Activated CD4-positive, CD25-positive, alpha-beta regulatory T cell treated with anti-CD3 and anti-CD28 coated beads, Interleukin-2, amount 50 U/mL, for 72 hours (primary cell): ENCODE measurements around the gene C1QTNF4.

Experiments
- DNase-seq: peaks from one replicate; pipeline ENCODE4 v3.0.0; 2021

C1QTNF4 gene

DNA sequence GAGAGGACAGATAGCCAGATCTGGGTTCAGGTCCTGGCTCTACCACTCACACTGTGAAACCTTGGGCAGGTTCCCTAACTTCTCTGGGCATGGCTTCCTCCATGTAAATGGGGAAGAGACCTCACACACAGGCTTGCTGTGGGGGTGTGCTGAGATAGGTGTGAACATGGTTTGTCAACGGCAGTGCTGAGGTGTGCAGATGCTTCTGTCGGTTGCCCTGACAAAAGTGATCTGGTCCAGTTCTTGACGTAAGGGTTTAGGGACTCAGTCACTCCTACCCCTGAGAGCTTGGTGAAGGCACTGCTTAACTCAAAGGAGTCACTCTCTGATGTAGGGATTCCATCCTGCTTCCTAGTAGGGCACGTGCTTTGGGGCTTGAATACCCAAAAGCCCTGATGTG lies 2.0 kb downstream of the C1QTNF4 start:
- DNase-seq = no peak

DNA sequence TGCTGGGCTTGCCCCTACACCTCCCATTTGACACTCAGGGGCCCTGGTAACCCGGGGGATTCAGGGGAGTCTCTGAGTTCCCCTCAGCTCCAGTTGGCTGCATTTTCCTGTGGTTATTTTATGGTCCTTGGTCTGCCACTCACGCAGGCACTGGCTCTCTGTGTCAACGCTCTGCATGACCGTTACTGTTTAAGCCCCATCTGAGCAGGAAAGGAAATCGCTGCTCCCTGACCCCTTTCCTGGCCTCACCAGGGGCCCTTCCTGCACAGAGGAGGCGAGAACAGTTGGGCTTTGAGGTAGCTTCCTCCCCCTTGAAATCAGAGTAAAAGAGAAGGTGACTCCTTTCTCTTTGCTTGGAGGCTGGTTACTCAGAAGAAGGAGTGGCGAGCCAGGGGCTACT lies 2.4 kb downstream of the C1QTNF4 start:
- no peak for DNase-seq

GRCh38 chr11:47589977-47590861 lies 4.0 kb downstream of the C1QTNF4 start:
- DNase-seq = no peak

GRCh38 chr11:47589584-47589976 lies 4.6 kb downstream of the C1QTNF4 start:
- no peak for DNase-seq

- DNase-seq = no peak
Measured at GRCh38 chr11:47589118-47589517, 5.1 kb downstream of the C1QTNF4 start.

GRCh38 chr11:47587723-47588326 lies 6.4 kb downstream of the C1QTNF4 start:
- DNase-seq = no peak

GRCh38 chr11:47587039-47587716 lies 7.0 kb downstream of the C1QTNF4 start:
- no peak for DNase-seq

DNA sequence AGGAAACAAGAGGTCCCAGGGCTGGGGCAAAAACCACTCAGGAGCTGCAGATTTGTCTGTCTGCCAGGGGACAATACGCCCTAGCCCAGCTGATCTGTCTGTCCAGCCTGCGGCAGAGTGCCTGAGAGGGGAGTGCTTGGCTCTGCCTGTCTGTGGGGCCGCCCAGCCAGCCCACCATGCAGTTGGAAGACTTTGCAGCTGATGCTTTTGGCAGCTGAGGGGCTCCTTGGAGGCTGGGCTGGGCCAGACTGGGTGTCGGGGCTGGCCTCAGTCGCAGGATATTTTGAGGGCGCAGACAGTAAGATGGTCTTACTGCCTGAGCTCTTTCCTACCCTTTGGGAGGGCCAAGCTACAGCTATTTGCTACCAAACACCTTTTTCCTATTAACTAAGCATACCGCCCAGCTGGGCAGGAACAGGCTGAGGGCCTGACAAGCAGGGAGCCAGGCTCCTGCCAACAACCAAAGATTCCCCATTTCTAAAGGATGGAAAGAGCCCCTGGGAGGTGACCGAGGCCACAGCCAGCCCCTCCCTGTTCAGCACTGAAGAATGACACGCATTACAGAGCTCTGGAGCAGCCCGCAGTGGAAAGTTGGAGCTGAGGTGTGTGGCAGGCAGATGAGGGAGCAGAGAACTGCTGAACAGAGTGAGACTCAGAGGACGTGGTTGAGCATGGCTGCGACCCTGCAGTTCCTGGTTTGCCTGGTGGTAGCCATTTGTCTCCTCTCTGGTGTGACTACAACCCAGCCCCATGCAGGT lies 7.9 kb downstream of the C1QTNF4 start, which contains the start of gene FAM180B:
Gene FAM180B, plus strand, starts transcription at position 581 of the 758 bp plus-strand sequence. Its CDS starts 91 bp downstream, at position 672.
- DNase-seq = no peak

- DNase-seq = no peak
Measured at GRCh38 chr11:47583844-47584243, 10.4 kb downstream of the C1QTNF4 start.

DNA sequence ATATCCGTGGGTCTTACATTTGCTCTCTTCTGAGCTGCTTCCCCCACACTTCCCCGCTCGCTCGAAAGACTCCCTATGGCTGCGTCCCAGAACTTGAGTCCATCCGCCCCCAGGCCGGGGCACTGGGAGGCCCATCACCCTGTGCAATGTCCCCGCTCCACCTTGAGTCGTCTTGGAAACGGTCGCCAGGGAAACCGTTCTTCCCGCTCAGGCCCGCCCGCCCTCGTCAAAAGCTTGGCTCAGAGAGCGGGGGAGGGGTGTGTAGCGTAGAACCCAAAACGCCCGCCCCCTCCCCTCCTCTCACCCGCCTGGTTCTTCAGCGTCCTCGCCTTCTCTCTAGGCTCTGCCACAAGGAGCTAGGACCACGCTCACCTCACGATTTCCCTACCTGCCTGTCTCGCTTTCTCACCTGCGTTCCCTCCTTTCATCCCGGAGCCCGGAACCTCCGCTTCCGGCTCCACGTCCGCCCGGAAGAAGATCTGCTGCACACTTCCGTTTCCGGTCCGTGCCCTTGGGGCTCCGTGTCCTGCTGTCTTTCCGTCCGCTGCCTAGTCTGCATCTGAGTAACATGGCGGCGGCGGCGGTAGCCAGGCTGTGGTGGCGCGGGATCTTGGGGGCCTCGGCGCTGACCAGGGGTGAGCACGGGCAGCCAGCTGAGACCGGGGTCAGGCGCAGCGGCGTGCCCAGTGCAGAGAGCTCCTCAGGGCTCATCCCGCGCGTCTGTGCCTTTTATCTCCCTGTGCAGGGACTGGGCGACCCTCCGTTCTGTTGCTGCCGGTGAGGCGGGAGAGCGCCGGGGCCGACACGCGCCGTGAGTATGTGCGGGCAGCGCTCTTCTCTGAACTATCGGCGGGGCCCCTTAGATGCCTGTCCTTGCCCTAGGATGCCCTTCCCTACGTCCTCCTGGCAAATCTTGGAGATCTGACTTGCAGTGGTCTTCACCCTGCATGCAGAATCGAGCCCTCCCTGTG lies 15.4 kb downstream of the C1QTNF4 start, which contains the start of the genes KBTBD4 and NDUFS3:
Gene KBTBD4, minus strand, starts transcription at position 447 of the 971 bp plus-strand sequence. Its CDS starts 19 bp downstream, at position 428.
Gene NDUFS3, plus strand, starts transcription at position 551 of the 971 bp plus-strand sequence. Its CDS starts 18 bp downstream, at position 569.
- DNase-seq = peak; percentile 91

GRCh38 chr11:47577460-47578041 lies 16.7 kb downstream of the C1QTNF4 start:
- DNase-seq = no peak

- DNase-seq = no peak
Measured at GRCh38 chr11:47573321-47573720, 20.9 kb downstream of the C1QTNF4 start.

GRCh38 chr11:47572715-47573255 lies 21.4 kb downstream of the C1QTNF4 start:
- DNase-seq = no peak

DNA sequence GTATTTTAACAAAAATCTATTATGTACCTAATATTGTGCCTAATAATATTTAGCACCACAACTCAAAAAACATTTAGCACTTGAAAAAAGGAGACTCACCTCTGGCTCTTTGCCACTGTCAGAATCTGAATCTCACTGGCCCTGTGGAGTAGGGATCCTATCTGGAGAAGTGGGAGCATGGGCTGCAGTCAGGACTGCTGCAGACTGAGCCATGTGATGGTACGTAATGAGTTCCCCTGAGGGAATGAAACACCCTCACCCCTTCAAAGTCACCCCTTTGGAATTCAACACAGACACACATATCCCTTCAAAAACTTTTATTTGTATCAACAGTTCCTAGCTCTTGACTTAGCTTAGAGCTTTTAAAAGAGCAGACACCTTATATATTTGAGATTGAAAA lies 22.3 kb downstream of the C1QTNF4 start:
- DNase-seq = no peak

GRCh38 chr11:47571357-47571729 lies 22.9 kb downstream of the C1QTNF4 start:
- DNase-seq = no peak

DNA sequence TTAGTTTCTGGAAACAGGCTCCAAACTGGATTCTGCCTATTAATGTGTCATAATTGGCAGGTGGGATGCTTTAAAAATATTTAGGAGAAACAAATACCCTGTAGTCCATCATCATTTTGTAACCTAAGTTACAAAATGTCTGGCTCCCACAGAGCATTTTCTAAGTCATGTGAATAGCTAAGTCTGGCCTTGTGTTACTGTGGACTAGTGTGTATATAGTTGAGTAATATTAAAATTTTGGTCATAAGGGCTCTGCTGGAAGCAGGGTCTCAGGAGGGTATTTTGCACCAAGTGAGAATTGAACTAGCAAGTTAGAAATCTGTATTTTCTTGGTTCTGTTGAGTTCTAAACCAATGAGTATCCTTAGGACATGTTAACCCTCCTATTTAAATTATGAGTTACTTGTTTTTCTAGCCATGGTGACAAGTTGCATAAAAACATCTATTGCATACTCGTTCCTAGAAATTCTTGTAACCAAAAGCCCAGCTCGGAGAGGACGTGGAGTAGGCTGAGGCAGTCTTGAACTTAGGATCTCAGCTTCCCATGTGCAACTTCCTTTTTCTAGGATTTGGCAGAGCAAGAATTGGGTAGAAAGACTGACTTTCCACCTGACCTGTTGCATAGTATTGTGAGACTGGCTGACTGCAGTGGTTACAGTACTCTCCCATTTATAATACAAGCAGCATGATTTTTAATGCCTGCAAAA lies 23.4 kb downstream of the C1QTNF4 start:
- DNase-seq = no peak

- DNase-seq = no peak
Measured at GRCh38 chr11:47569646-47570045, 24.6 kb downstream of the C1QTNF4 start.

DNA sequence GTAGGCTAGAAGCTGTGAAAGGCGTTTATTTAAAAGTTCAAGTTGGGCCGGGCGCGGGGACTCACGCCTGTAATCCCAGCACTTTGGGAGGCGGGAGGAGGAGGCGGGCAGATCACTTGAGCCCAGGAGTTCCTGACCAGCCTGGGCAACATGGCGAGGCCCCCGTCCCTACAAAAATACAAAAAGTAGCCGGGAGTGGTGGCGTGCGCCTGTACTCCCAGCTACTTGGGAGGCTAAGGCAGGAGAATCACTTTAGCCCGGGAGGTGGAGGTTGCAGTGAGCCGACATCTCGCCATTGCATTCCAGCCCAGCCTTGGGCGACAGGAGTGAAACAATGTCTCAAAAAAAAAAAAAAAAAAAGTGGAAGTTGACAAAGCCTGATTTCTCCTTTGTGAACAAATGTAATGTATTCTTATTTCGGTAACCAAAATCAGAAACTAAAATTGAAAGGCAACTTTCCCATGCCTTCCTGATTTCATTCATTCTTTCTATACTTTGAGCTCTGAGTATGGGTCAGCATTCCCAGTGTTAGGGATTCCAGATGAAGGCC lies 28.0 kb downstream of the C1QTNF4 start:
- no peak for DNase-seq

DNA sequence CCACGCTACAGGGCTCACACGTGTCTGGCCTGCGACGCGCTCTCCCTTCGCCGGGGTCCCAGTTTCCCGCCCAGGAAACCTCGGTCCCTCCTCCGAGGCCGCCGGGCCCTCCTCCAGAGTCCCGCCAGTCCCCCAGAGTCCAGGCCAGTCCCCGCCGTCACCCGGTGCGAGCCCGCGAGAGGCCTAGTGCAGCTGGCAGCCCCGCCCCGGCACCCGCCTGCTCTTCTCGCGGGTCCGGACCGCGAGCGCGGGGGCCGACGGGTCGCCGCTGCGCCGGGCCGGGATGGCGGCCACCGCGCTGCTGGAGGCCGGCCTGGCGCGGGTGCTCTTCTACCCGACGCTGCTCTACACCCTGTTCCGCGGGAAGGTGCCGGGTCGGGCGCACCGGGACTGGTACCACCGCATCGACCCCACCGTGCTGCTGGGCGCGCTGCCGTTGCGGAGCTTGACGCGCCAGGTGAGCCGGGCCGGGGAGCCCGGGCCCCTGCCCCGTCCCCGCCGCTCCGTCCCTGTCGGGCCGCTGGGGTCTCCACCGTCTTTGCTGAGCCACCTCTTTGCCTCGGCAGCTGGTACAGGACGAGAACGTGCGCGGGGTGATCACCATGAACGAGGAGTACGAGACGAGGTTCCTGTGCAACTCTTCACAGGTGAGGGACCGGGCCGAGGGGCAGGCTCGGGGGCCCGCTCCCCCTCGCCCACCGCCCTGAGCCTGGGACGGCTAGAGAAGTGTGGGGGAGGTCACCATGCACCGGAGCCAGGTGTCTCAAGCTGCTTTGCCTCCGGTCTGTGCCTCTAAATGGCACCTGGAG lies 28.7 kb downstream of the C1QTNF4 start, which contains the start of gene PTPMT1:
Gene PTPMT1, plus strand, starts transcription at position 260 of the 809 bp plus-strand sequence. Its CDS starts 24 bp downstream, at position 284.
- peak; percentile 75 for DNase-seq
